GM19025 (cell line): Measurements from ENCODE around the gene MAD1L1.
"Not testable (repeated sequence)": the region's sequence is repeated elsewhere in the genome, so short reads cannot be mapped to it uniquely, and the experiment has no call there.

Source experiments
- ATAC-seq: cut with Tn5 transposase; IDR thresholded peaks from one replicate; pipeline ENCODE4 v1.9.1; 2021; ENCODE audit warnings: mild to moderate bottlenecking, low read depth, moderate library complexity; ENCODE audit not compliant: unreplicated experiment

Gene MAD1L1

GRCh38 chr7:1843271-1843861 is 389.4 kb downstream of the MAD1L1 start:
- ATAC-seq: no peak

DNA sequence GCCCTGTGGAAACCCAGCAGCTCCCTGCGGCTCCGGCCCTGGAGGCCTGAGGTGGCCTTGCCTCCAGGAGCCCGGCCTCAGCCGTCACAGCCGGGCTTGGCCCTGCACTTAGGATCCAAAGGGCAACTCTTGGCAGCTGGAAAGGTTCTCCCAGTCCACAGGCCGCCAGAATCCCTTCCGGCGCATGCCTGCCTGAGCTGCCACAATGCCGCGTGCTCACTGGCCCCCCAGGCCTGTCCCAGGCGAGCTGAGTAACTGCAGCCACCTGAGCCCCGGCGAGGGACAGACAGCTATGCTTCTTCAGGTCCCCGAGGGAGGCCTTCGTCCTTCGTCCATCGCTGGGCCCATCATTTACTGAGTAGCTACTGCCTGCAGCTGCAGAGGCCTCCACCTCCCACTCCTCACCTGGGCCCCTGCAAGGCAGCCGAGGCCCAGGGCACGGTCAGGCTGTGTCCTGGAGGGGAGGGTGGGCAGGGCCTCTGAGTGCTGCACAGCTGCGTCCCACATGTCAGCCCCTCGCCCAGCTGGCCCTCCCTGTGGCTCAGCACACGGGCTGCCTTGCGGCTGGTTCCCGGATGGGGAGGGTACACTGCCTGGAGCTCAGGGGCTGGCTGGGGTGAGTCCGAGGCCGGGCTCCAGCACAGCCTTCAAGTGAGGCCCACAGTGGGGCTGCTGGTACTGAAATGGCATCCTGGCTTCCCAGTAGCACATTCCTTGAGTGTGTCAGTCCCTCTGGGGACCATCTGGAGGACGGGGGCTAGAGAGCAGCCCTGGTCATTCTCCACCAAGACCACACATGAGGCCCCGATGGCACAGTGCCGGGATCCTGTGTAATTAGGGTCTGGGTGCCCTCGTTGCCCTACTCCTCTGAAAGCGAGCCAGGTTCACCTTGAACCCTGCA is 390.2 kb downstream of the MAD1L1 start:
- ATAC-seq: no peak

DNA sequence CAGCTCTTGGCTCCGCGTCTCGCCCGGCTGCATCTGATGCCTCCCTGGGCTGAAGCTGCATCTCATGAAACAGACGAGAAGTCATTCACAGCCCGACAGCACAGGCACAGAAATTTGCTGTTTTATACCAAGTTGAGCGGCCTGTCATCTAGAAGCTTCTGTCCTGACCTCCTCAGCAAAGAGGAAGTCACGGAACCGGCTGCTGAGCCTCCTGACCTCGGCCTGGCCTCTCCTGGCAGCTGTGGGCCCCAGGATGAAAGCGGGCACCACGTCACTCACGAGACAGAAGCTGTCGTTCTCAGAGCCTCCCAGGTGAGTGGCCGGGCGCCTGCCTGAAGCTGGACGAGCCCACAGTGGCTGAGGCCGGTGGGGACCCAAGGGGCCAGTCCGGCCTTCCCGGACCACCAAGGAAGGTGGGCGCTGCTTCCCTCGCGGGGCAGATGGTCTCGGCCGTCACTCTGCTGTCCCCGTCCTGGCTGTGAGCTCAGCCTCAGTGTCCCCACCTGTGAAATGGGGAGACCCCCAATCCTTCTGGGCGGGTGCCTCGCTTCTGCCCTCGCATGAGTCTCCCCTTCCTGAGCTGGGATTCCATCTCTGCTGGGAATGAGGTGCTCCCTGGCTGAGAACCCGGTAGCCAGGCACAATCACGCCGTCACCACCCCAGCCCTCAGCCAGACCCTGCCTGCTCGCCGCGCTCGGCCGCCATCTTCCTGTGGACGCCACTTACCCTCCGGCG is 391.3 kb downstream of the MAD1L1 start:
- ATAC-seq: not testable (repeated sequence)

DNA sequence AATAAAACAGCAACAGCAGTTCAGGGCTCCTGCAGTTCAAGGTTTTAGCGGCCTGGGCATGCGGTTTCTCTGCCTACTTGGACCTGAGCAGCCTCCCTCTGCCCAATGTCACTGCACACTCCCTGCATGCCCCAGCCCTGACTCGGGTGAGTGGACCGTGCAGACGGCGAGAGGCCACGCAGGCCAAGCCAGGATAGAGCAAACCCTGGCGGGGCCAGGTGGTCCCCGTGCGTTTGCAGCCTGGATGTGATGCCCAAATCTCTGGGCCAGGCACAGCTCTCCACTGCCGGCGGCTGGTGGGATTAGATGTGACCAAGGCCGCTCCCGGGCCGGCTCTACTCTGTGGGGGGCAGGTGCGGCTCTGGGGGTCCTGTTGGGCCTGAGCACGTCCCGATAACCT is 392.0 kb downstream of the MAD1L1 start:
- not testable (repeated sequence) for ATAC-seq

GRCh38 chr7:1839701-1840100 is 393.0 kb downstream of the MAD1L1 start:
- ATAC-seq: no peak

GRCh38 chr7:1838911-1839531 is 393.7 kb downstream of the MAD1L1 start:
- ATAC-seq: not testable (repeated sequence)

- ATAC-seq: not testable (repeated sequence)
These were observed 394.2 kb downstream of the MAD1L1 start for GRCh38 chr7:1838544-1838872.

DNA sequence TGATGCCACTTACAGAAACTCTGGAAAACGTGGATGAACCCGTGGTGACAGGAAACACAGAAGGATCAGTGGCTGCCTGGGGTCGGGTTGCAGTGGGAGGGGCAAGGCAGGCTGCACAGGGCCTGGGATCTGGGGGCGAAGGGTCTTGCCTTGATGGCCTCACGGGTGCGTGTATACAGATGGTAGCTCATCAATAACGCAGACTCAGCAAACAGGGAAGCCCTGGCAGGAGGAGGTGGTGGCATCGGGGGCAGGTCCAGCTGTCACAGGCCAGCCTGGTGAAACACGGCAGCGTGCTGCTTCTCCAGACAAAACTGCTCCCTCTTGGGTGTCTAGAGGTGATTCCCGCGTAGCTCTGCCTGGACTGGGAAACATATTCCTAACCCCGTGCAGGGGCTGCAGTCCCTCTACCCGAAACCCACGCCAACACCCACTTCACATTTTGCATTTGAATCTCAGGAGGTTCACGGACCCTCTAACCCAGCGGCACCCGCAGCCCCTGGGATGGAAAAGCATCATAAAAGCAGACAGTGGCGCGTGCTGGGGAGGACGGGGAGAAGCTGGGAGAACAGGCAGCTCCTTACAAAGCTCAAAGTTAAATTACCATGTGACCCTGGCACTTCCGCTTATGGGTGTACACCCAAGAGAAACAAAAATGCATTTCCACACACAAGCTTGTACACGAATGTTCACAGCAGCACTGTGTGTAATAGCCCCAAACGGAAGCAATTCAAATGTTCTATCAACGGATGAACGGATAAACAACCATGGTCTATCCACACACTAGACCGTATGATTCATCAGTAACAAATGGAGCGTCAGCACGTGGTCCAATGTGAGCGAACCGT is 394.8 kb downstream of the MAD1L1 start:
- ATAC-seq: not testable (repeated sequence)

- not testable (repeated sequence) for ATAC-seq
These were observed 400.7 kb downstream of the MAD1L1 start for GRCh38 chr7:1831933-1832535.

DNA sequence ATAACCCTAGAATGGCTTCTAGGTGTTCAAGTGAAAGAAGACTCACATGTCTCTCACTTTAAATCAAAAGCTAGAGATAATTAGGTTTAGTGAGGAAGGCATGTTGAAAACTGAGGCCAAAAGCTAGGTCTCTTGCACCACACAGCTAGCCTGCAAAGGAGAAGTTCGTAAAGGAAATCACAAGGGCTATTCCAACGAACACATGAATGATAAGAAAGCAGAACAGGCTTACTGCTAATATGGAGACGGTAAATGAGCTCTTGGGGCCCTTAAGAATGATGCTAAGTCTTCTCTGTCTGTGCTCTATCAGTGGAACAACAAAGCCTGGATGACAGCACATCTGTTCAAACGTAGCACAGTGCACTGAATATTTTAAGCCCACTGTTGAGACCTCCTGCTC is 401.3 kb downstream of the MAD1L1 start:
- ATAC-seq: not testable (repeated sequence)

DNA sequence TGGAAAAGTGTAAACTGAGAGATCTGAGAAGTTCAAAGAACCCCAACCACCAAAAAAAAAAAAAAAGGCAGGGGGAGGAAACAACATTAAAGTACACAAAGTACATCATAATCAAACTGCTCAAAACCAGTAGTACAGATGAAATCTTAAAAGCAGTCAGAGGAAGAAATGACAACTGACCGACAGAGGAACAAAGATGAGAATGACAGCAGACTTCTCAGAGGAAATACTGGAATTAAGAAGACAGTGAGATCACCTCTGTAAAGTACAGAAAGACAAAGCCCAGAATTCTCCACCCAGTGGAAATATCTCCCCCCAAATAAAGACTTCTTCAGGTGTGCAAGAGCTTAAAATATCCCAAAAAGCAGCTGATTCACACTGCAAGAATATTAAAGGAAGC is 403.1 kb downstream of the MAD1L1 start:
- ATAC-seq: not testable (repeated sequence)

DNA sequence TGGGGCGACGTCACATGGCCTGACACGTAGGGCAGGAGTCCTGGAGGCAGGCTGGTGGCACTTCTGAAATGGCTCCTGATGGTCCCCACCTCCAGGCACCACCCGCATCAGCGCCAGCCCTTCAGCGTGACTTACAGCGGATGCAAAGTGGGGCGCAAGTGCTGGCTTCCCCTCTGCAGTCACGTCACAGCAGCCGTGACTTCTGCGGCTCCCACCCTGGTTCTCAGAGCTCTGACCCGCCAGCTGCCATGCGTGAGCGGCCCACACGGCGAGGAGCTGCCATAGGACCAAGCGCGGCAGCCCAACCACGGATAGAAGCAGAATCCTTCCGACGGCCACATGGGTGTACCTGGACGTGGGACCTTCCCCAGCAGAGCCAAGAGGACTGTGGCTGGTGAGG is 403.6 kb downstream of the MAD1L1 start:
- no peak for ATAC-seq

GRCh38 chr7:1828170-1828569 is 404.6 kb downstream of the MAD1L1 start:
- not testable (repeated sequence) for ATAC-seq

DNA sequence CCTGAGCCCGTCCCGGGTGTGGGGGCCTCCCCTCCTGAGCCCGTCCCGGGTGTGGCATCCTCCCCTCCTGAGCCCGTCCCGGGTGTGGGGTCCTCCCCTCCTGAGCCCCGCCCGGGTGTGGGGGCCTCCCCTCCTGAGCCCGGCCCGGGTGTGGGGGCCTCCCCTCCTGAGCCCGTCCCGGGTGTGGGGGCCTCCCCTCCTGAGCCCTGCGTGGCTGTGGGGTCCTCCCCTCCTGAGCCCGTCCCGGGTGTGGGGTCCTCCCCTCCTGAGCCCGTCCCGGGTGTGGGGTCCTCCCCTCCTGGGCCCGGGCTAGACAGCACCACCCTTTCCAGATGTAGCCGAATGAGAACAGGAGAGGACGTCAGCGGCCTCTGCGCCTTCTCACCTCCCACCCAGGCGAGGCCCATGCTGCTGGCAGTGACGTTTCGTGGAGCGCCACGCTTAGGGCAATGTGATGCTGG is 405.2 kb downstream of the MAD1L1 start:
- ATAC-seq: not testable (repeated sequence)

- not testable (repeated sequence) for ATAC-seq
These were observed 405.8 kb downstream of the MAD1L1 start for GRCh38 chr7:1826931-1827330.

GRCh38 chr7:1825897-1826741 is 406.6 kb downstream of the MAD1L1 start:
- ATAC-seq: no peak

GRCh38 chr7:1825647-1825896 is 407.2 kb downstream of the MAD1L1 start:
- ATAC-seq: not testable (repeated sequence)

DNA sequence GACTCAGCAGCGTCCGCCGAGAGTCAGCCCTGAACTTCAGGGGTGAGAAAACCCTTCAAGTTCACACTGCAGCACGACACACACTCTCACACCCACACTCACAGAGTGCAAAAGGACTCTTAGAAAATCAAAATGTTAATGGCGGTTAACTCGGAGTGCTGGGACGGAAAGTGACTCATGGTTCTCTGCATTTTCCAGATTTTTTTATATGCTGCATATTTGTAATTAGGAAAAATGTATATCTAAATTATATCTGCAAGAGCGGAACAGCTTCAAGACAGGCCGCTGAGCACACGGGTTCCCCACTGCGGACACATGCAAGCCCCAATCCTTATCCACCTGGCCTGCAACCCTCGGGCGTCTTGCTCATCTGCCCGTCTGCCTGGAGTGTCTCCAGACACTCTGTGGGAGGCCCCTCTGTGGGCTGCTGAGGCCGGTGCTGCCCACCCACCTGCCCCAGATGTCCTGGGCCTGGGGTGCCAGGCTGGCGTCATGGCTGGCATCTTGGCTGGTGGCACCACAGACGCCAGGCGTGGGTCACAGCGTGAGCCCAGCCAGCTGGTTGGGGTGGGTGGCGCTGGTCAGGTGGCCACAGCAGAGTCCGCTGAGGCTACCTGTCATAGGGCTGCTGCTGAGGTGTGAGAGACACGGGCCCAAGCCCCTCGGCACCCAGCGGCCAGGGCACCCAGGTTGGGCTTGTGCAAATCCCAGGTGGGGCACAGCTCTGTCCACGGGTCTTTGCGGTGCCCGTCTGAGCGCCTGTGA is 407.7 kb downstream of the MAD1L1 start:
- ATAC-seq: not testable (repeated sequence)
